Measurements from ENCODE around the gene NT5C.

DNA sequence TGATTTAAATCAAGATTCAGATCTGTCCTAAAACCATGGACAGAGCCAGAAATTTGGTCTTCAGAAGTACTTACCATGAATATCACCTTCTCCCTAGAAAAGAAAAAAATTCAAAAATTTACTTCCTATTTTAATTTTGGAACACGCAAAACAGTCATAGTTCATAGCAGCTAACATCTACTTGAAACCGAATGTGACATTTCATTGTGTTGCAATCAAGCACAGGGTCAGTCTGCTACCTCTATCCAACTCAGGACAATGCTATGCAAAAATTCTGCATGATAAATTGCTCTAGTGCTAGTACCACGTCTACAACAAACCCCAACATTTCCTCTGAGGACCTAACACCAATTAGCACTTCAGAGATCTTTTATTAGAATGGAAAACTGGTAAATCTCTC, 15.1 kb upstream of the NT5C start:
- TF ChIP-seq FOXM1 (IDR thresholded peaks at IDR 0.05; ENCODE audit: borderline replicate concordance) (no peak), FOXK2 (IDR thresholded peaks at IDR 0.05) (no peak), HDGF (IDR thresholded peaks at IDR 0.05; ENCODE audit: borderline replicate concordance) (no peak)

All from HEK293T (cell line).